ENCODE measurements around the gene ABCA1. TPM values are rescaled to one million over a fixed set of nuclear protein-coding genes. Genes with fewer than 3 reads are reported as not detected.

The ABCA1 gene
- total RNA-seq, 1 donor from 2014 or later: 20.8 TPM

DNA sequence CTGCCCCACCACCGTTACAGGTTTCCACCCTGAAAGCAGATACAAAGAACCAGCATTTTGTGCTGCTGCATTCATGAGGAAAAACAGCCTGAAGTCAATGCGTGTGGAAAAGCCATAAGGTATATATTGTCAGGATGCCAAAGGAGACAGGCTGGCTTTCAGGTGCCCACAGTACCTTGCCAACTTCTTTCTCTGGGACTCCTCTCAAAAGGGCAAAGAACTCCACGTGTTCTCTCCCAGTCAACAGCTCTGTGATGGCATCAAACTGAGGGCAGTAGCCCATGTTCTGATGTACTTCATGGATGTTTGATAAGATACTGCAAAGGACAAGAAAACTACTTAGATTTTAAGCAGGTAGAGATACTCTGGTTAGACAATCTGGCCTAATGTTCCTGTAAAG is 139.7 kb downstream of the ABCA1 start:
- H3K4me1 Mint-ChIP-seq (ENCODE audit: unreplicated experiment): no peaks in the 10 kb centered on the region
- DNase-seq (ENCODE audit: extremely low spot score, unreplicated experiment): no peak
- H3K9me3 Mint-ChIP-seq: no peaks in the 10 kb centered on the region
- no peaks in the 10 kb centered on the region for H3K27me3 Mint-ChIP-seq
- no peak for TF ChIP-seq CTCF (conservative IDR thresholded peaks at IDR 0.05)
- no peak overlapping the region for H3K4me3 Mint-ChIP-seq
- peaks cover 52% of the 10 kb centered on the region for H3K36me3 Mint-ChIP-seq
- no peak overlapping the region for H3K27ac Mint-ChIP-seq

DNA sequence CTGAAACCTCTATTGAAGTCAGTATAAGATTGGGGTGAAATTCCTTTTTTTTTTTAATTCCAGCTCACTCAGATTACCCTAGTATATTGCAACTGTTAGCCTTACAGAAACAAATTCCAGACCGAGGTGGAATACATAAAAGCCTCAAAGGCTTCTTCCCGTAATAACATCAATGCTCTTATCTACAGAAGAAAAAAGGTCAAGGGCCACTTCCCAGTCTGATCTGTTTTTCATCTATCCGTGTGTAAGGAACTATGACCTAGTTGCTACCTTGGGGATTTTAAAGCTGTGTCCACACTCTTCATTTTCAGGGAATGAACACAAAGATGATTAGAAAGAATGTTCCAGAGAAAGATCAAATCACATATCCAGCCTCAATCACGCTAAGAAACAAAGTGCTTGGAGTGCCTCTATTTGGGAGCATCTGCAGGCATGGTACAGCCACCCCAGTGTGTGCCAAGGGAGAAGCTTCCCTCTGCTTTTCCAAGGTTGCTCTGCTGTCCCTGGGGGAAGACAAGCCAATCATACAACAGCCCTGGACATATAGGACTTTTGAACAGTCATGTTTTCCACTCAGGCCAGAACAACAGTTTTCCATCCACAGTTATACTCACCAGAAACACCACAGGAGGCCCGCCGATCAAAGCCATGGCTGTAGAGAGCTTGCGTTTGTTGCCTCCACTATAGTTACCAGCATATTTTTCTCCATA is 140.5 kb downstream of the ABCA1 start:
- Mint-ChIP-seq H3K9me3 (no peaks in the 10 kb centered on the region), H3K27ac (no peak overlapping the region), H3K27me3 (no peaks in the 10 kb centered on the region), H3K4me3 (no peak overlapping the region), H3K4me1 (ENCODE audit: unreplicated experiment) (no peaks in the 10 kb centered on the region), H3K36me3 (peaks cover 44% of the 10 kb centered on the region)
- DNase-seq (ENCODE audit: extremely low spot score, unreplicated experiment): no peak
- no peak for TF ChIP-seq CTCF (conservative IDR thresholded peaks at IDR 0.05)

GRCh38 chr9:104786293-104786692 is 141.7 kb downstream of the ABCA1 start:
- Mint-ChIP-seq H3K9me3 (no peaks in the 10 kb centered on the region), H3K36me3 (peaks cover 39% of the 10 kb centered on the region), H3K4me1 (ENCODE audit: unreplicated experiment) (no peaks in the 10 kb centered on the region), H3K27me3 (no peaks in the 10 kb centered on the region), H3K27ac (no peak overlapping the region), H3K4me3 (no peak overlapping the region)
- TF ChIP-seq CTCF (conservative IDR thresholded peaks at IDR 0.05): no peak
- DNase-seq (ENCODE audit: extremely low spot score, unreplicated experiment): no peak

DNA sequence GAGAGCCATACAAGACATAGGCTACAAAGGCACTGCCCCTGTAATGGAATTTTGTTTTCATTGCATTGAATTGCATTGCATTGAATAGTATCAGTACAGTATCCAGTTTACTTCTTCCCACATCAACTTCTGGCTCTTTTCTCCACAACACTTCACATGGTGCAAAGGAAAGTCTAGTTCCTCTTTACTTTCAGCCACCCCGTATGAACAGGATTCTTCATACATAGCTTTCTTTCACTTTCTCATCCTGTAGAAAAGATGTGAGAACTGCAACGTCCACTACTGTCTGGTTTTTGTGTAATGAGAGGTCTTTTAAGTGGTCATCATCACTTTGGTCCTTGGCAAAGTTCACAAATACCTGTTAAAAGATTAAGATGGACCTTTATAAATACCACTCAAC is 143.9 kb downstream of the ABCA1 start:
- no peak for TF ChIP-seq CTCF (conservative IDR thresholded peaks at IDR 0.05)
- H3K36me3 Mint-ChIP-seq: peaks cover 29% of the 10 kb centered on the region
- no peak for DNase-seq (ENCODE audit: extremely low spot score, unreplicated experiment)
- no peaks in the 10 kb centered on the region for H3K9me3 Mint-ChIP-seq
- H3K27me3 Mint-ChIP-seq: no peaks in the 10 kb centered on the region
- H3K4me3 Mint-ChIP-seq: no peak overlapping the region
- H3K27ac Mint-ChIP-seq: no peak overlapping the region
- no peaks in the 10 kb centered on the region for H3K4me1 Mint-ChIP-seq (ENCODE audit: unreplicated experiment)

DNA sequence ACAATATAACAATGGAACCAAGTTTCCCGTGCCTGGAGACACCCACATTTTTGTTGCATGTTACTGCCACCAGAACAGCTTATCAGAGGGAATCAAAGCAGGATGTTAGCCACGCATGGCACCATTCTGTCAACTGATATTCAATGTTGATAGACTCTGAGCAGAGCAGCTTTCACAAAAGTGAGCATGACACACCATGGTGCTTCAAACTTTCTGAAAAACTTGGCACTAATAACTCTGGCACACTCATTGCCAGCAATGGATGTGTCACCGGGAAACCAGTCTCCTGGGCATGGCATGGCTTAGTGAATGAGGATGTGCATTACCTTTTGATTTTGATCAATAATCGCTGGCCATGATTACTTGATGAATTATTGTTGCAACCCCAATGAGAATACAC is 144.4 kb downstream of the ABCA1 start:
- Mint-ChIP-seq H3K27me3 (no peaks in the 10 kb centered on the region), H3K9me3 (no peaks in the 10 kb centered on the region), H3K4me1 (ENCODE audit: unreplicated experiment) (no peaks in the 10 kb centered on the region), H3K4me3 (no peak overlapping the region), H3K36me3 (peaks cover 25% of the 10 kb centered on the region), H3K27ac (no peak overlapping the region)
- TF ChIP-seq CTCF (conservative IDR thresholded peaks at IDR 0.05): no peak
- no peak for DNase-seq (ENCODE audit: extremely low spot score, unreplicated experiment)
